Trophoblast cell (in vitro differentiated cells and primary cell): ENCODE results near the gene PPP1R2B.
A peak's percentile ranks its signal among the peaks of the same experiment; 100 is the strongest.

Experiments
- DNase-seq, 2 donors: peaks; one replicate each; pipeline ENCODE4 v3.0.0-alpha.2; 2016
- H2AFZ ChIP-seq: 2 replicates; pipeline ENCODE4 v1.6.1; 2013; ENCODE audit warnings: low read length, moderate library complexity, mild to moderate bottlenecking; ENCODE audit not compliant: insufficient read depth, poor library complexity
- H2AK5ac ChIP-seq: 2 replicates; pipeline ENCODE4 v1.6.1; 2013; ENCODE audit warnings: mild to moderate bottlenecking, low read length
- H2BK120ac ChIP-seq: 2 replicates; pipeline ENCODE4 v1.6.1; 2013; ENCODE audit warnings: low read length, mild to moderate bottlenecking, moderate library complexity; ENCODE audit not compliant: insufficient read depth, poor library complexity
- H2BK12ac ChIP-seq: 2 replicates; pipeline ENCODE4 v1.6.1; 2013; ENCODE audit warnings: mild to moderate bottlenecking, low read length, moderate library complexity
- H2BK5ac ChIP-seq: 2 replicates; pipeline ENCODE4 v1.6.1; 2013; ENCODE audit warnings: low read length, low read depth, moderate library complexity, mild to moderate bottlenecking; ENCODE audit not compliant: poor library complexity
- H3K14ac ChIP-seq: 2 replicates; pipeline ENCODE4 v1.6.1; 2013; ENCODE audit warnings: mild to moderate bottlenecking, low read length
- H3K18ac ChIP-seq: 2 replicates; pipeline ENCODE4 v1.6.1; 2013; ENCODE audit warnings: mild to moderate bottlenecking, low read length
- H3K23ac ChIP-seq: 2 replicates; pipeline ENCODE4 v1.6.1; 2013; ENCODE audit warnings: low read length
- H3K27ac ChIP-seq: 2 replicates; pipeline ENCODE4 v1.5.1; 2013; ENCODE audit warnings: low read depth, mild to moderate bottlenecking, inconsistent platforms, low read length, moderate library complexity
- H3K27me3 ChIP-seq: 2 replicates; pipeline ENCODE4 v1.6.1; 2013; ENCODE audit warnings: inconsistent platforms, mild to moderate bottlenecking, low read length, moderate library complexity; ENCODE audit not compliant: insufficient read depth
- H3K36me3 ChIP-seq, 2 experiments: 1 replicate in 1 of 2; 2 replicates in 1 of 2; pipeline ENCODE4 v1.6.1; 2013; ENCODE audit warnings: low read length in 2 of 2, mild to moderate bottlenecking in 2 of 2, moderate library complexity in 1 of 2; ENCODE audit not compliant: insufficient read depth in 2 of 2, control insufficient read depth in 1 of 2
- H3K4ac ChIP-seq: 2 replicates; pipeline ENCODE4 v1.6.1; 2013; ENCODE audit warnings: low read depth, mild to moderate bottlenecking, low read length, moderate library complexity
- H3K4me1 ChIP-seq, 2 experiments: 1 replicate in 1 of 2; 2 replicates in 1 of 2; pipeline ENCODE4 v1.6.1; 2013; ENCODE audit warnings: low read length in 2 of 2, mild to moderate bottlenecking in 2 of 2, moderate library complexity in 1 of 2; ENCODE audit not compliant: insufficient read depth in 2 of 2, control insufficient read depth in 1 of 2
- H3K4me2 ChIP-seq: 2 replicates; pipeline ENCODE4 v1.6.1; 2013; ENCODE audit warnings: inconsistent platforms, mild to moderate bottlenecking, low read length, moderate library complexity
- H3K4me3 ChIP-seq: 2 replicates; pipeline ENCODE4 v1.5.1; 2013; ENCODE audit warnings: mild to moderate bottlenecking, low read depth, low read length, inconsistent platforms
- H3K79me1 ChIP-seq: one replicate; pipeline ENCODE4 v1.6.1; 2013; ENCODE audit warnings: low read length
- H3K79me2 ChIP-seq: 2 replicates; pipeline ENCODE4 v1.6.1; 2013; ENCODE audit warnings: low read length, mild to moderate bottlenecking; ENCODE audit not compliant: control insufficient read depth, insufficient read depth, poor library complexity
- H3K9ac ChIP-seq: 2 replicates; pipeline ENCODE4 v1.6.1; 2013; ENCODE audit warnings: mild to moderate bottlenecking, low read length
- H3K9me3 ChIP-seq: 2 replicates; pipeline ENCODE4 v1.6.1; 2013; ENCODE audit warnings: low read depth, mild to moderate bottlenecking, control low read depth, inconsistent platforms, low read length; ENCODE audit not compliant: insufficient read depth
- H4K12ac ChIP-seq: 2 replicates; pipeline ENCODE4 v1.6.1; 2013; ENCODE audit warnings: low read depth, mild to moderate bottlenecking, low read length, moderate library complexity
- H4K8ac ChIP-seq: 2 replicates; pipeline ENCODE4 v1.6.1; 2013; ENCODE audit warnings: low read depth, mild to moderate bottlenecking, low read length, moderate library complexity
- H4K91ac ChIP-seq: one replicate; pipeline ENCODE4 v1.6.1; 2013; ENCODE audit warnings: low read depth, mild to moderate bottlenecking, low read length, moderate library complexity
- WGBS: extraction: QIAGEN DNeasy Blood & Tissue Kit; methylation state at CpG from one replicate; pipeline ENCODE4 v1.1.7; 2013; ENCODE audit warnings: missing lambda C conversion rate; ENCODE audit not compliant: insufficient read length, insufficient coverage; ENCODE audit errors: extremely low coverage; 5-methylcytosine and 5-hydroxymethylcytosine counted together

Gene PPP1R2B

GRCh38 chr5:156834916-156835315 lies 15.2 kb upstream of the PPP1R2B start:
- no peaks in the 10 kb centered on the region for H3K79me2 ChIP-seq
- no peaks in the 10 kb centered on the region for H3K27me3 ChIP-seq
- H3K14ac ChIP-seq: no peak overlapping the region
- no peak for DNase-seq
- H3K4me1 ChIP-seq: no peaks in the 10 kb centered on the region
- no peak overlapping the region for H3K27ac ChIP-seq
- H2AFZ ChIP-seq: no peak overlapping the region
- H4K91ac ChIP-seq: no peak overlapping the region
- H2BK120ac ChIP-seq: no peak overlapping the region
- no peaks in the 10 kb centered on the region for H3K36me3 ChIP-seq
- no peak overlapping the region for H3K4me2 ChIP-seq
- H4K12ac ChIP-seq: no peak overlapping the region
- no peak overlapping the region for H2BK5ac ChIP-seq
- no peak overlapping the region for H2AK5ac ChIP-seq
- no peak overlapping the region for H3K4me3 ChIP-seq
- H4K8ac ChIP-seq: no peak overlapping the region
- H3K9ac ChIP-seq: no peak overlapping the region
- H3K9me3 ChIP-seq: no peaks in the 10 kb centered on the region
- no peak overlapping the region for H3K4ac ChIP-seq
- H2BK12ac ChIP-seq: no peak overlapping the region
- H3K18ac ChIP-seq: no peak overlapping the region
- no peaks in the 10 kb centered on the region for H3K79me1 ChIP-seq
- WGBS: no CpG with 5 or more reads among the region's 6 CpGs
- H3K23ac ChIP-seq: no peak overlapping the region

- no peak overlapping the region for H3K4ac ChIP-seq
- no peak overlapping the region for H2BK5ac ChIP-seq
- no peaks in the 10 kb centered on the region for H3K36me3 ChIP-seq
- H3K79me1 ChIP-seq: no peaks in the 10 kb centered on the region
- no peak overlapping the region for H4K12ac ChIP-seq
- no peaks in the 10 kb centered on the region for H3K4me1 ChIP-seq
- H2BK120ac ChIP-seq: no peak overlapping the region
- no peaks in the 10 kb centered on the region for H3K9me3 ChIP-seq
- no peak overlapping the region for H2BK12ac ChIP-seq
- no peak overlapping the region for H2AFZ ChIP-seq
- peak in 1 of 2 donors; percentile 28 for DNase-seq
- H3K27ac ChIP-seq: no peak overlapping the region
- WGBS: no CpG with 5 or more reads among the region's 3 CpGs
- H4K91ac ChIP-seq: no peak overlapping the region
- no peak overlapping the region for H4K8ac ChIP-seq
- H3K18ac ChIP-seq: no peak overlapping the region
- no peak overlapping the region for H2AK5ac ChIP-seq
- no peak overlapping the region for H3K4me2 ChIP-seq
- no peak overlapping the region for H3K23ac ChIP-seq
- H3K14ac ChIP-seq: no peak overlapping the region
- no peaks in the 10 kb centered on the region for H3K27me3 ChIP-seq
- H3K4me3 ChIP-seq: no peak overlapping the region
- H3K9ac ChIP-seq: no peak overlapping the region
- no peaks in the 10 kb centered on the region for H3K79me2 ChIP-seq
These were observed 14.2 kb upstream of the PPP1R2B start for GRCh38 chr5:156835905-156836304.

- H3K27ac ChIP-seq: no peak overlapping the region
- no peak overlapping the region for H4K12ac ChIP-seq
- no CpG with 5 or more reads among the region's 3 CpGs for WGBS
- H2AFZ ChIP-seq: no peak overlapping the region
- DNase-seq: no peak
- no peak overlapping the region for H3K4ac ChIP-seq
- H3K9ac ChIP-seq: no peak overlapping the region
- H3K79me1 ChIP-seq: no peaks in the 10 kb centered on the region
- H3K79me2 ChIP-seq: no peaks in the 10 kb centered on the region
- H3K9me3 ChIP-seq: no peaks in the 10 kb centered on the region
- H4K91ac ChIP-seq: no peak overlapping the region
- no peaks in the 10 kb centered on the region for H3K4me1 ChIP-seq
- no peak overlapping the region for H2AK5ac ChIP-seq
- H2BK5ac ChIP-seq: no peak overlapping the region
- H3K18ac ChIP-seq: no peak overlapping the region
- no peak overlapping the region for H2BK12ac ChIP-seq
- H3K4me2 ChIP-seq: no peak overlapping the region
- no peak overlapping the region for H3K14ac ChIP-seq
- H3K27me3 ChIP-seq: no peaks in the 10 kb centered on the region
- H3K36me3 ChIP-seq: no peaks in the 10 kb centered on the region
- no peak overlapping the region for H3K4me3 ChIP-seq
- H2BK120ac ChIP-seq: no peak overlapping the region
- H4K8ac ChIP-seq: no peak overlapping the region
- no peak overlapping the region for H3K23ac ChIP-seq
These were observed 13.2 kb upstream of the PPP1R2B start for GRCh38 chr5:156836846-156837245.

- Histone ChIP-seq H3K27me3 (no peaks in the 10 kb centered on the region), H3K14ac (no peak overlapping the region), H2BK120ac (no peak overlapping the region), H3K27ac (no peak overlapping the region), H2BK12ac (no peak overlapping the region), H2AK5ac (no peak overlapping the region), H2BK5ac (no peak overlapping the region), H3K4me1 (no peaks in the 10 kb centered on the region), H3K9ac (no peak overlapping the region), H3K4me2 (no peak overlapping the region), H4K12ac (no peak overlapping the region), H3K4me3 (no peak overlapping the region), H3K4ac (no peak overlapping the region), H4K91ac (no peak overlapping the region), H3K36me3 (no peaks in the 10 kb centered on the region), H3K79me2 (no peaks in the 10 kb centered on the region), H4K8ac (no peak overlapping the region), H3K18ac (no peak overlapping the region), H3K23ac (no peak overlapping the region), H2AFZ (no peak overlapping the region), H3K9me3 (no peaks in the 10 kb centered on the region), H3K79me1 (no peaks in the 10 kb centered on the region)
- no CpG with 5 or more reads among the region's 5 CpGs for WGBS
- no peak for DNase-seq
These were observed 11.1 kb upstream of the PPP1R2B start for GRCh38 chr5:156838961-156839360.
